ENCODE measurements around the gene TMEM50A. TPM values are rescaled to one million over a fixed set of nuclear protein-coding genes. Genes with fewer than 3 reads are reported as not detected.

TMEM50A gene
- total and polyA plus RNA-seq, 9 of the 15 experiments (the other 6 are each of a cell fraction or from before 2014, with no cell fraction given): 43.7 to 195 (median 137) TPM

DNA sequence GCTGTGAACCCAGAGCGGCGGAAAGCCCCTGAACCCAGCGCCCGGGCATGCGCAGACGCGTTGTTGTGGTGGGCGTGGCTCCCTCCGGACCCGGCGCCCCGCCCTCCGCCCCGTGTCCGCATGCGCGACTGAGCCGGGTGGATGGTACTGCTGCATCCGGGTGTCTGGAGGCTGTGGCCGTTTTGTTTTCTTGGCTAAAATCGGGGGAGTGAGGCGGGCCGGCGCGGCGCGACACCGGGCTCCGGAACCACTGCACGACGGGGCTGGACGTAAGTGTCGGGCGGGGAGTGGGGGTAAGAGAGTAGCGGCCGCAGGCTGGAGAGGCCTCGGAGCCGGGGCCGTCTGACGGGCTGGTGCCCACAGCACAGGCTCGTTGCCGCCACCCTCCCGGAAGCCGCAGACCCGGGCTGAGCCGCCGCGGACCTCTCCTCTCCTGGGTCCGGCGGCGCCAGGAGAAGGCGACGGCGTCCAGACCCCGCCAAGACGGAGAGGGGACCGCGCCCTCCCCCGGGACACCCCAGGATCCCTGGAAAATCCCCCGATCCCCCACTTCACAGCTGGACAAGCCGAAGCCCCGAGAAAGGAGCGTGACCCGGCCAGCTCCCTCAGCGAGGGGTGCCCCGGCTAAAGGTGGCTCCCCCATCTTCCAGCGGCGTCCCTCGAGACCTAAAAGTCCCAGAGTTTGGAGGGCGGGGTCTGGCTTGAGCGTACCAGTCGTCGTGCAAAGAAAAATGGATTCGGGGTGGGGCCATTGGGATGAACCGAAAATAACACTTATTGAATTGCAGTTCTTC is at the start of gene TMEM50A (continued):
- TF ChIP-seq TAF1 (IDR thresholded peaks at IDR 0.05; ENCODE audit: control insufficient read depth, extremely low read depth, insufficient read depth, low read length, severe bottlenecking) (peak; percentile 64), FOS (IDR thresholded peaks at IDR 0.05; ENCODE audit: extremely low read depth, insufficient read length) (no peak), PHTF2 (CRISPR knock-in tag; IDR thresholded peaks at IDR 0.05) (no peak), ZBTB8A (IDR thresholded peaks at IDR 0.05; ENCODE audit: partially characterized antibody) (no peak), ZNF507 (tag; conservative IDR thresholded peaks at IDR 0.05) (no peak), CREBBP (IDR thresholded peaks at IDR 0.05; ENCODE audit: low read depth, low read length) (no peak), TEAD4 (IDR thresholded peaks at IDR 0.05; ENCODE audit: low read length) (no peak), TEAD4 (CRISPR knock-in tag; IDR thresholded peaks at IDR 0.05; ENCODE audit: borderline replicate concordance) (no peak), POLR3A (IDR thresholded peaks at IDR 0.05; ENCODE audit: borderline replicate concordance, extremely low read depth, insufficient read depth, insufficient read length) (no peak), KLF13 (tag; IDR thresholded peaks at IDR 0.05; ENCODE audit: borderline replicate concordance, low read depth) (peak; percentile 67), TCF3 (CRISPR knock-in tag; IDR thresholded peaks at IDR 0.05) (no peak)
- TF ChIP-seq, protein P1, sequence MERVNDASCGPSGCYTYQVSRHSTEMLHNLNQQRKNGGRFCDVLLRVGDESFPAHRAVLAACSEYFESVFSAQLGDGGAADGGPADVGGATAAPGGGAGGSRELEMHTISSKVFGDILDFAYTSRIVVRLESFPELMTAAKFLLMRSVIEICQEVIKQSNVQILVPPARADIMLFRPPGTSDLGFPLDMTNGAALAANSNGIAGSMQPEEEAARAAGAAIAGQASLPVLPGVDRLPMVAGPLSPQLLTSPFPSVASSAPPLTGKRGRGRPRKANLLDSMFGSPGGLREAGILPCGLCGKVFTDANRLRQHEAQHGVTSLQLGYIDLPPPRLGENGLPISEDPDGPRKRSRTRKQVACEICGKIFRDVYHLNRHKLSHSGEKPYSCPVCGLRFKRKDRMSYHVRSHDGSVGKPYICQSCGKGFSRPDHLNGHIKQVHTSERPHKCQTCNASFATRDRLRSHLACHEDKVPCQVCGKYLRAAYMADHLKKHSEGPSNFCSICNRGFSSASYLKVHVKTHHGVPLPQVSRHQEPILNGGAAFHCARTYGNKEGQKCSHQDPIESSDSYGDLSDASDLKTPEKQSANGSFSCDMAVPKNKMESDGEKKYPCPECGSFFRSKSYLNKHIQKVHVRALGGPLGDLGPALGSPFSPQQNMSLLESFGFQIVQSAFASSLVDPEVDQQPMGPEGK (CRISPR knock-in tag; IDR thresholded peaks at IDR 0.05; ENCODE audit: borderline replicate concordance): no peak
- TF ChIP-seq, protein P2, sequence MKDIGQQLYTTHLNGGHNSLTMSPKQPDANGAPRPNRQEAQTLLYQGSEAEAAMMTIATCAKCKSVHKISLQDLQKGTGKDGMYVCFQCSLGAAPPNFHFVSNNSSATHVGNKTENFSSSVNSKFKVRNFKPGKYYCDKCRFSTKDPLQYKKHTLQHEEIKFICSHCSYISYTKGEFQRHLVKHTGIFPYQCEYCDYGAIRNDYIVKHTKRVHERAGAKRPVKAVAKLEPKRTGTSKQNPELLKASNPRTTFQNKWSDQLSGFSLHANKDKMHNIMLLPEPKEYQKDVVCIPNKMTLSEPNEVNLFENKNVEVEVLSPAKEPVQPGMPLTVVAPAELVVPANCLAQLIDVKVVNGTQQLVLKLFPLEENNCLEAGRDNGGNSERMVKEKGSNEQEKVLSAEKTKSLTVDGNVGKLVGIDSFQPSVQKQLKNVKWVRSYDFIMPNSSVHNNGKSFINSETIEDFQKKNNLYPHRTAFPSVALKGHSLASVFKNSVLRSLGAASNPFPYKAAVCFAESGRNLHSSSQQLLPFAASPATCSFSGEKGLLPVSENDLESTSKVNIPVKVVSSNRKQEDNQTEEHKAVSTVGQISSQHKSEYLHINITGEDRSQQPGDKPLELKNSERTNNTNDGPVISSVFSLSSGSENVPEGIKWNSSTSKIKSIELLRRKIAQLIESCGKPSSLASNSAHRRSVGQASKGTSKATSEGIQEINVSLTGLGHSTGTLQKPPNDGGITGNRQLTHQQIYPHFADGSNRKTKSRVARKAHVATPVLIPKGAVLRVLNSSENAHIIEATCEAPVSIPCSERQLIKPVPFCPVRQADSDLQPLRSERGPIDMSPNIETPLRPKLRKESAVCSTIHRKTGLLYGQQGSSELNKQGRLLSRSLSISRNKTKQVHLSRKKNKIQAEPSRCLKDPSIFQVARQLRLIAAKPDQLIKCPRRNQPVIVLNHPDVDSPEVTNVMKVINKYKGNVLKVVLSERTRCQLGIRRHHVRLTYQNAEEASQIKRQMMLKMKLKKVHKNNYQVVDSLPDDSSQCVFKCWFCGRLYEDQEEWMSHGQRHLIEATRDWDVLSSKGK (CRISPR knock-in tag; IDR thresholded peaks at IDR 0.05): no peak
- TF ChIP-seq, protein P3, sequence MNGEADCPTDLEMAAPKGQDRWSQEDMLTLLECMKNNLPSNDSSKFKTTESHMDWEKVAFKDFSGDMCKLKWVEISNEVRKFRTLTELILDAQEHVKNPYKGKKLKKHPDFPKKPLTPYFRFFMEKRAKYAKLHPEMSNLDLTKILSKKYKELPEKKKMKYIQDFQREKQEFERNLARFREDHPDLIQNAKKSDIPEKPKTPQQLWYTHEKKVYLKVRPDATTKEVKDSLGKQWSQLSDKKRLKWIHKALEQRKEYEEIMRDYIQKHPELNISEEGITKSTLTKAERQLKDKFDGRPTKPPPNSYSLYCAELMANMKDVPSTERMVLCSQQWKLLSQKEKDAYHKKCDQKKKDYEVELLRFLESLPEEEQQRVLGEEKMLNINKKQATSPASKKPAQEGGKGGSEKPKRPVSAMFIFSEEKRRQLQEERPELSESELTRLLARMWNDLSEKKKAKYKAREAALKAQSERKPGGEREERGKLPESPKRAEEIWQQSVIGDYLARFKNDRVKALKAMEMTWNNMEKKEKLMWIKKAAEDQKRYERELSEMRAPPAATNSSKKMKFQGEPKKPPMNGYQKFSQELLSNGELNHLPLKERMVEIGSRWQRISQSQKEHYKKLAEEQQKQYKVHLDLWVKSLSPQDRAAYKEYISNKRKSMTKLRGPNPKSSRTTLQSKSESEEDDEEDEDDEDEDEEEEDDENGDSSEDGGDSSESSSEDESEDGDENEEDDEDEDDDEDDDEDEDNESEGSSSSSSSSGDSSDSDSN (IDR thresholded peaks at IDR 0.05; ENCODE audit: borderline replicate concordance in 1 of 2, low read depth in 2 of 2, low read length in 2 of 2): peak; percentile 88 to 95
- TF ChIP-seq, protein P4, sequence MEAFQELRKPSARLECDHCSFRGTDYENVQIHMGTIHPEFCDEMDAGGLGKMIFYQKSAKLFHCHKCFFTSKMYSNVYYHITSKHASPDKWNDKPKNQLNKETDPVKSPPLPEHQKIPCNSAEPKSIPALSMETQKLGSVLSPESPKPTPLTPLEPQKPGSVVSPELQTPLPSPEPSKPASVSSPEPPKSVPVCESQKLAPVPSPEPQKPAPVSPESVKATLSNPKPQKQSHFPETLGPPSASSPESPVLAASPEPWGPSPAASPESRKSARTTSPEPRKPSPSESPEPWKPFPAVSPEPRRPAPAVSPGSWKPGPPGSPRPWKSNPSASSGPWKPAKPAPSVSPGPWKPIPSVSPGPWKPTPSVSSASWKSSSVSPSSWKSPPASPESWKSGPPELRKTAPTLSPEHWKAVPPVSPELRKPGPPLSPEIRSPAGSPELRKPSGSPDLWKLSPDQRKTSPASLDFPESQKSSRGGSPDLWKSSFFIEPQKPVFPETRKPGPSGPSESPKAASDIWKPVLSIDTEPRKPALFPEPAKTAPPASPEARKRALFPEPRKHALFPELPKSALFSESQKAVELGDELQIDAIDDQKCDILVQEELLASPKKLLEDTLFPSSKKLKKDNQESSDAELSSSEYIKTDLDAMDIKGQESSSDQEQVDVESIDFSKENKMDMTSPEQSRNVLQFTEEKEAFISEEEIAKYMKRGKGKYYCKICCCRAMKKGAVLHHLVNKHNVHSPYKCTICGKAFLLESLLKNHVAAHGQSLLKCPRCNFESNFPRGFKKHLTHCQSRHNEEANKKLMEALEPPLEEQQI (IDR thresholded peaks at IDR 0.05): no peak
